H9 (cell line): ENCODE data around the gene C17orf50. TPM values are rescaled to one million over a fixed set of nuclear protein-coding genes. Genes with fewer than 3 reads are reported as not detected.

Source experiments
- DNase-seq: peaks from one replicate; pipeline ENCODE4 v3.0.0-alpha.2; 2017
- H2AFZ ChIP-seq: one replicate; pipeline ENCODE4 v1.6.1; 2013; ENCODE audit warnings: mild to moderate bottlenecking, low read length, control low read depth, moderate library complexity
- H2AK5ac ChIP-seq: 2 replicates; pipeline ENCODE4 v1.6.1; 2013; ENCODE audit warnings: low read length, control low read depth, mixed read lengths; ENCODE audit not compliant: insufficient read length
- H2BK120ac ChIP-seq: one replicate; pipeline ENCODE4 v1.6.1; 2013; ENCODE audit warnings: low read depth, mild to moderate bottlenecking, low read length, control low read depth, inconsistent platforms; ENCODE audit not compliant: poor library complexity, severe bottlenecking
- H2BK12ac ChIP-seq: 2 replicates; pipeline ENCODE4 v1.6.1; 2013; ENCODE audit warnings: low read length, control low read depth, mixed read lengths, low read depth; ENCODE audit not compliant: insufficient read length
- H2BK15ac ChIP-seq: 2 replicates; pipeline ENCODE4 v1.6.1; 2013; ENCODE audit warnings: low read depth, low read length, control low read depth
- H2BK20ac ChIP-seq: one replicate; pipeline ENCODE4 v1.6.1; 2013; ENCODE audit warnings: low read depth, mild to moderate bottlenecking, low read length, control low read depth, inconsistent platforms; ENCODE audit not compliant: poor library complexity, severe bottlenecking
- H2BK5ac ChIP-seq: 2 replicates; pipeline ENCODE4 v1.6.1; 2013; ENCODE audit warnings: low read length, control low read depth, mixed read lengths; ENCODE audit not compliant: insufficient read length
- H3K14ac ChIP-seq: 2 replicates; pipeline ENCODE4 v1.6.1; 2013; ENCODE audit warnings: low read length, control low read depth; ENCODE audit not compliant: insufficient read depth
- H3K18ac ChIP-seq: 2 replicates; pipeline ENCODE4 v1.6.1; 2013; ENCODE audit warnings: low read depth, mild to moderate bottlenecking, mixed read lengths, low read length, control low read depth; ENCODE audit not compliant: insufficient read length
- H3K23ac ChIP-seq: 2 replicates; pipeline ENCODE4 v1.6.1; 2013; ENCODE audit warnings: low read length, control low read depth, mixed read lengths, low read depth; ENCODE audit not compliant: insufficient read length
- H3K23me2 ChIP-seq: 2 replicates; pipeline ENCODE4 v1.6.1; 2013; ENCODE audit warnings: low read depth, mild to moderate bottlenecking, mixed read lengths, low read length, control low read depth; ENCODE audit not compliant: insufficient read length, poor library complexity, severe bottlenecking
- H3K27ac ChIP-seq: 2 replicates; pipeline ENCODE4 v1.5.1; 2013; ENCODE audit warnings: low read length, control low read depth, mixed read lengths, low read depth; ENCODE audit not compliant: insufficient read length
- H3K27me3 ChIP-seq: 2 replicates; pipeline ENCODE4 v1.6.1; 2013; ENCODE audit warnings: low read length, control low read depth, inconsistent platforms; ENCODE audit not compliant: insufficient read depth
- H3K4ac ChIP-seq: 2 replicates; pipeline ENCODE4 v1.6.1; 2013; ENCODE audit warnings: low read depth, mild to moderate bottlenecking, control low read depth, inconsistent platforms, low read length, moderate library complexity
- H3K4me1 ChIP-seq: 2 replicates; pipeline ENCODE4 v1.6.1; 2013; ENCODE audit warnings: low read length, control low read depth, inconsistent platforms; ENCODE audit not compliant: insufficient read depth
- H3K4me2 ChIP-seq: 2 replicates; pipeline ENCODE4 v1.6.1; 2013; ENCODE audit warnings: low read length, control low read depth, mixed read lengths; ENCODE audit not compliant: insufficient read length, insufficient read depth
- H3K56ac ChIP-seq: 2 replicates; pipeline ENCODE4 v1.6.1; 2013; ENCODE audit warnings: low read depth, mild to moderate bottlenecking, mixed read lengths, low read length, control low read depth; ENCODE audit not compliant: insufficient read length
- H3K79me1 ChIP-seq: 2 replicates; pipeline ENCODE4 v1.6.1; 2013; ENCODE audit warnings: low read depth, mild to moderate bottlenecking, moderate library complexity, low read length, control low read depth, inconsistent platforms; ENCODE audit not compliant: insufficient read depth, poor library complexity, severe bottlenecking
- H3K79me2 ChIP-seq: 2 replicates; pipeline ENCODE4 v1.6.1; 2013; ENCODE audit warnings: low read length, control low read depth, inconsistent platforms; ENCODE audit not compliant: insufficient read depth
- H3K9ac ChIP-seq: 2 replicates; pipeline ENCODE4 v1.6.1; 2013; ENCODE audit warnings: low read length, control low read depth, mixed read lengths; ENCODE audit not compliant: insufficient read length; ENCODE audit errors: extremely low read depth
- H3K9me3 ChIP-seq: one replicate; pipeline ENCODE4 v1.6.1; 2013; ENCODE audit warnings: low read depth, low read length, inconsistent platforms; ENCODE audit not compliant: control insufficient read depth
- H3T11ph ChIP-seq: one replicate; pipeline ENCODE4 v1.6.1; 2013; ENCODE audit warnings: mild to moderate bottlenecking, low read length, control low read depth, inconsistent platforms
- H4K20me1 ChIP-seq: one replicate; pipeline ENCODE4 v1.6.1; 2013; ENCODE audit not compliant: control insufficient read depth, insufficient read length, insufficient read depth
- H4K5ac ChIP-seq: 2 replicates; pipeline ENCODE4 v1.6.1; 2013; ENCODE audit warnings: low read depth, mild to moderate bottlenecking, mixed read lengths, low read length, control low read depth; ENCODE audit not compliant: insufficient read length
- H4K8ac ChIP-seq: replicated peaks from 2 replicates; pipeline ENCODE4 v1.6.1; 2013; ENCODE audit warnings: low read length, control low read depth, mixed read lengths, low read depth; ENCODE audit not compliant: insufficient read length
- H4K91ac ChIP-seq: 2 replicates; pipeline ENCODE4 v1.6.1; 2013; ENCODE audit warnings: low read depth, mild to moderate bottlenecking, moderate library complexity, mixed read lengths, low read length, control low read depth; ENCODE audit not compliant: insufficient read length
- H3K27ac Mint-ChIP-seq, 3 experiments: 2 replicates in 2 of 3; 3 replicates in 1 of 3; pipeline ENCODE4 v1.8.0; 2020 to 2021; ENCODE audit warnings: mixed read lengths in 3 of 3, mild to moderate bottlenecking in 1 of 3, moderate library complexity in 1 of 3
- H3K27me3 Mint-ChIP-seq: 2 replicates; pipeline ENCODE4 v1.8.0; 2021; ENCODE audit warnings: low read depth, mild to moderate bottlenecking, moderate library complexity, mixed read lengths
- H3K36me3 Mint-ChIP-seq, 3 experiments: 2 replicates in 2 of 3; 3 replicates in 1 of 3; pipeline ENCODE4 v1.8.0; 2020 to 2021; ENCODE audit warnings: low read depth in 3 of 3, mixed read lengths in 3 of 3; ENCODE audit not compliant: insufficient read depth in 1 of 3
- H3K4me1 Mint-ChIP-seq, 2 experiments: 2 replicates each; pipeline ENCODE4 v1.8.0; 2020; ENCODE audit warnings: mixed read lengths in 2 of 2
- H3K4me3 Mint-ChIP-seq, 2 experiments: 2 replicates in 1 of 2; 3 replicates in 1 of 2; pipeline ENCODE4 v1.8.0; 2020 to 2021; ENCODE audit warnings: mild to moderate bottlenecking in 2 of 2, mixed read lengths in 2 of 2, moderate library complexity in 1 of 2
- H3K9me3 Mint-ChIP-seq, 2 experiments: 2 replicates in 1 of 2; 3 replicates in 1 of 2; pipeline ENCODE4 v1.8.0; 2020; ENCODE audit warnings: mild to moderate bottlenecking in 2 of 2, mixed read lengths in 2 of 2, moderate library complexity in 1 of 2
- WGBS: extraction: QIAGEN DNeasy Blood & Tissue Kit; methylation state at CpG from one replicate; pipeline ENCODE4 v1.1.7; 2013; ENCODE audit warnings: missing lambda C conversion rate, low lambda C conversion rate, mixed read lengths; ENCODE audit not compliant: insufficient read length; ENCODE audit errors: extremely low coverage; 5-methylcytosine and 5-hydroxymethylcytosine counted together
- total RNA-seq: library from RNA; stranded (reverse); gene quantifications from 2 replicates; pipeline ENCODE4 v1.2.1, GENCODE V29; 2021
- TF ChIP-seq, protein P1 (sequence below): fragments of 200-600 bp; sonication (generic); conservative IDR thresholded peaks from 3 replicates; pipeline ENCODE4 v1.8.0; 2021; ENCODE audit warnings: antibody characterized with exemption, mild to moderate bottlenecking

Gene C17orf50
- total RNA-seq, 1 experiment from 2014 or later, result not detected

DNA sequence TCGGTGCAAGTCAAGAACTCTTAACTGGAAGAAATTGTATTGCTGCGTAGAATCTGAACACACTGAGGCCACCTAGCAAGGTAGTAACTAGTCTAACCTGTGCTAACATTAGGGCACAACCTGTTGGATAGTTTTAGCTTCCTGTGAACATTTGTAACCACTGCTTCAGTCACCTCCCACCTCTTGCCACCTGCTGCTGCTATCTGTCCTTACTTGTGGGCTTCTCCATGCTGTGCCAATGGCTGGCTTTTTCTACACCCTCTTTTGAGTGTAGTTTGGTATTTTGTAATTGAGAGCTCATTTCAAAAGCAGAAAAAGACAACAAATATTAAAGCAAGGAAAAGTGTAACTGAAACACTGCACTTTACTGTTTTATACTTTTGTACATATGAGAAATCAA lies 37.0 kb upstream of the C17orf50 start:
- H3K79me2 ChIP-seq, result no peaks in the 10 kb centered on the region
- H2BK120ac ChIP-seq, result no peak overlapping the region
- no peak overlapping the region for H3K4ac ChIP-seq
- no CpG with 5 or more reads among the region's 2 CpGs for WGBS
- H3K36me3 Mint-ChIP-seq, result peaks cover 9 to 38% (median 36%) of the 10 kb centered on the region in 3 experiments; a peak in 6 of 7 replicates
- no peak overlapping the region for H3K27ac ChIP-seq
- no peaks in the 10 kb centered on the region for H3K23me2 ChIP-seq
- H3K9ac ChIP-seq, result no peak overlapping the region
- no peaks in the 10 kb centered on the region for H3K4me1 ChIP-seq
- no peak overlapping the region for H3T11ph ChIP-seq
- H2AFZ ChIP-seq, result no peak overlapping the region
- H4K8ac ChIP-seq, result no peak overlapping the region
- H3K14ac ChIP-seq, result no peak overlapping the region
- H3K4me3 Mint-ChIP-seq, result no peak overlapping the region
- no peak overlapping the region for H3K4me2 ChIP-seq
- H2AK5ac ChIP-seq, result no peak overlapping the region
- no peak overlapping the region for H4K91ac ChIP-seq
- H3K4me1 Mint-ChIP-seq, result peaks cover 11 to 19% of the 10 kb centered on the region in 2 experiments
- no peak overlapping the region for H2BK15ac ChIP-seq
- H2BK20ac ChIP-seq, result no peak overlapping the region
- H3K79me1 ChIP-seq, result no peaks in the 10 kb centered on the region
- H3K18ac ChIP-seq, result no peak overlapping the region
- DNase-seq, result no peak
- H2BK12ac ChIP-seq, result no peak overlapping the region
- no peaks in the 10 kb centered on the region for H4K20me1 ChIP-seq
- no peak overlapping the region for H3K23ac ChIP-seq
- H3K27ac Mint-ChIP-seq, result no peak overlapping the region
- H3K27me3 Mint-ChIP-seq, result 0 out of 2 replicates have a peak, but pooled peaks cover 2% of the 10 kb centered on the region
- no peaks in the 10 kb centered on the region for H3K27me3 ChIP-seq
- H2BK5ac ChIP-seq, result no peak overlapping the region
- no peaks in the 10 kb centered on the region for H3K9me3 ChIP-seq
- H4K5ac ChIP-seq, result no peak overlapping the region
- TF ChIP-seq, protein P1, sequence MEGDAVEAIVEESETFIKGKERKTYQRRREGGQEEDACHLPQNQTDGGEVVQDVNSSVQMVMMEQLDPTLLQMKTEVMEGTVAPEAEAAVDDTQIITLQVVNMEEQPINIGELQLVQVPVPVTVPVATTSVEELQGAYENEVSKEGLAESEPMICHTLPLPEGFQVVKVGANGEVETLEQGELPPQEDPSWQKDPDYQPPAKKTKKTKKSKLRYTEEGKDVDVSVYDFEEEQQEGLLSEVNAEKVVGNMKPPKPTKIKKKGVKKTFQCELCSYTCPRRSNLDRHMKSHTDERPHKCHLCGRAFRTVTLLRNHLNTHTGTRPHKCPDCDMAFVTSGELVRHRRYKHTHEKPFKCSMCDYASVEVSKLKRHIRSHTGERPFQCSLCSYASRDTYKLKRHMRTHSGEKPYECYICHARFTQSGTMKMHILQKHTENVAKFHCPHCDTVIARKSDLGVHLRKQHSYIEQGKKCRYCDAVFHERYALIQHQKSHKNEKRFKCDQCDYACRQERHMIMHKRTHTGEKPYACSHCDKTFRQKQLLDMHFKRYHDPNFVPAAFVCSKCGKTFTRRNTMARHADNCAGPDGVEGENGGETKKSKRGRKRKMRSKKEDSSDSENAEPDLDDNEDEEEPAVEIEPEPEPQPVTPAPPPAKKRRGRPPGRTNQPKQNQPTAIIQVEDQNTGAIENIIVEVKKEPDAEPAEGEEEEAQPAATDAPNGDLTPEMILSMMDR, result no peak
- no peaks in the 10 kb centered on the region for H3K9me3 Mint-ChIP-seq
- no peak overlapping the region for H3K56ac ChIP-seq
